Heart left ventricle (tissue), 13 donors: ENCODE results near the gene JPT1.
"Not testable (repeated sequence)": the region's sequence is repeated elsewhere in the genome, so short reads cannot be mapped to it uniquely, and the experiment has no call there.

ENCODE experiments used
- POLR2A ChIP-seq, 2 donors: fragments of 450-650 bp; IDR thresholded peaks; one replicate each; pipeline ENCODE4 v1.6.1; 2017; ENCODE audit warnings: antibody characterized with exemption in 2 of 2, mild to moderate bottlenecking in 2 of 2, moderate library complexity in 2 of 2
- TF ChIP-seq, protein P1 (sequence below), 12 donors: fragments of 200-600 bp; sonication (generic) in 4 of 12; IDR thresholded peaks; one replicate each; pipeline versions ENCODE4 v1.5.0 to v1.8.0; 2018 to 2022; ENCODE audit warnings: antibody characterized with exemption in 12 of 12, mild to moderate bottlenecking in 5 of 12
- donor health status: ischemic (EF 13 %, LVEDD 7.1; RV severe dilation, severe dysfunction).
- donor health status: DM: no; HTN: yes; CAD: no.
- donor health status: DM: no; HTN: no; CAD: no.
- donor health status: ischemic (EF 25% LVEDD 6.9; RV normal size, moderate dysfunction).
- donor health status: ischemic (EF 25% LVEDD 5.7; RV mildly dilated, moderate dysfunction).
- donor health status: ischemic (EF 35%, LVEDD 5.7; RV mildly dilated, moderate dysfunction).
- donor health status: nonischemic (EF 11% LVEDD 7.7; RV severe dilation, severe dysfunction).
- donor health status: DM: yes; HTN: yes; CAD: no.
- donor health status: PGD.
- donor health status: ischemic (EF 29% LVEDD 5.4; RV normal size, mild dysfunction).
- donor health status: nonischemic (EF 23%, LVEDD 6.1; RV moderate dilation, normal function).

DNA sequence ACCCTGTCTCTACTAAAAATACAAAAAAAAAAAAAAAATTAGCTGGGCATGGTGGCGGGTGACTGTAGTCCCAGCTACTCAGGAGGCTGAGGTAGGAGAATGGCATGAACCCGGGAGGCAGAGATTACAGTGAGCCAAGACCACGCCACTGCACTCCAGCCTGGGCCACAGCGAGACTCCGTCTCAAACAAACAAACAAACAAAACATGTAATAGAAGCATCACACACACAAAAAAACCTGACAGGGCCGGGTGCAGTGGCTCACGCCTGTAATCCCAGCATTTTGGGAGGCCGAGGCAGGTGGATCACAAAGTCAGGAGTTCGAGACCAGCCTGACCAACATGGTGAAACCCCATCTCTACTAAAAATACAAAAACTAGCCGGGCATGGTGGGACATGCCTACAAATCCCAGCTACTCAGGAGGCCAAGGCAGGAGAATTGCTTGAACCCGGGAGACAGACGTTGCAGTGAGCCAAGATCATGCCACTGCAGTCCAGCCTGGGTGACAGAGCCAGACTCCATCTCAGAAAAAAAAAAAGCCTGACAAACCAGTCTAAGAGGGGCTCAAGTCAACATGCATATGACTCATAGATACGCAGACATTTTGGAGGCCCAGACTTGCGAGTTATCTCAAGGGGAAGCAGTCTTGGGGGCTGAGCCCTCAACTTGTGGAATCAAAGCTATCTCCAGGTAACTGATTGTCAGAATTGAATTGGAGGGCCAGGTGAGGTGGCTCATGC, 20.5 kb downstream of the JPT1 start:
- TF ChIP-seq, protein P1, sequence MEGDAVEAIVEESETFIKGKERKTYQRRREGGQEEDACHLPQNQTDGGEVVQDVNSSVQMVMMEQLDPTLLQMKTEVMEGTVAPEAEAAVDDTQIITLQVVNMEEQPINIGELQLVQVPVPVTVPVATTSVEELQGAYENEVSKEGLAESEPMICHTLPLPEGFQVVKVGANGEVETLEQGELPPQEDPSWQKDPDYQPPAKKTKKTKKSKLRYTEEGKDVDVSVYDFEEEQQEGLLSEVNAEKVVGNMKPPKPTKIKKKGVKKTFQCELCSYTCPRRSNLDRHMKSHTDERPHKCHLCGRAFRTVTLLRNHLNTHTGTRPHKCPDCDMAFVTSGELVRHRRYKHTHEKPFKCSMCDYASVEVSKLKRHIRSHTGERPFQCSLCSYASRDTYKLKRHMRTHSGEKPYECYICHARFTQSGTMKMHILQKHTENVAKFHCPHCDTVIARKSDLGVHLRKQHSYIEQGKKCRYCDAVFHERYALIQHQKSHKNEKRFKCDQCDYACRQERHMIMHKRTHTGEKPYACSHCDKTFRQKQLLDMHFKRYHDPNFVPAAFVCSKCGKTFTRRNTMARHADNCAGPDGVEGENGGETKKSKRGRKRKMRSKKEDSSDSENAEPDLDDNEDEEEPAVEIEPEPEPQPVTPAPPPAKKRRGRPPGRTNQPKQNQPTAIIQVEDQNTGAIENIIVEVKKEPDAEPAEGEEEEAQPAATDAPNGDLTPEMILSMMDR (IDR thresholded peaks at IDR 0.05) = not testable (repeated sequence)
- not testable (repeated sequence) for TF ChIP-seq POLR2A (IDR thresholded peaks at IDR 0.05)
